Islet of Langerhans (tissue), 1 donor: ENCODE measurements around the gene PRPS1.
"Not testable (repeated sequence)": the region's sequence is repeated elsewhere in the genome, so short reads cannot be mapped to it uniquely, and the experiment has no call there.

Experiments
- FAIRE-seq: peaks from one replicate; lab custom pipeline; 2011; peaks lifted over from hg19 to GRCh38; lab: Jason Lieb, UNC

PRPS1 gene

DNA sequence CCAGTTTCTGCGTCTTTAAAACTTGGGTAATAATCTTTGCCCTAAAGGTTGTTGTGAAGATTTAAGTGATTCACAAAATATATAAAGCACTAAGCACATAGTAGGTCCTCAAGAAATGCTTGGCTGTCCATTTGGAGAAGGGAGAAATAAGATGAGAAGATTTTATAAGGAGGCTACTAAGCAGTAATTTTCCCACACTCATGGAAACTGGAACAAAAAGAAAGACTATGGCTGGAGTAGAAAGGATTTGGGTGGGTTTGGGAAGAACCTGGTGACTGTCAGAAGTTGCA lies 47.0 kb downstream of the PRPS1 start:
- FAIRE-seq = no peak

DNA sequence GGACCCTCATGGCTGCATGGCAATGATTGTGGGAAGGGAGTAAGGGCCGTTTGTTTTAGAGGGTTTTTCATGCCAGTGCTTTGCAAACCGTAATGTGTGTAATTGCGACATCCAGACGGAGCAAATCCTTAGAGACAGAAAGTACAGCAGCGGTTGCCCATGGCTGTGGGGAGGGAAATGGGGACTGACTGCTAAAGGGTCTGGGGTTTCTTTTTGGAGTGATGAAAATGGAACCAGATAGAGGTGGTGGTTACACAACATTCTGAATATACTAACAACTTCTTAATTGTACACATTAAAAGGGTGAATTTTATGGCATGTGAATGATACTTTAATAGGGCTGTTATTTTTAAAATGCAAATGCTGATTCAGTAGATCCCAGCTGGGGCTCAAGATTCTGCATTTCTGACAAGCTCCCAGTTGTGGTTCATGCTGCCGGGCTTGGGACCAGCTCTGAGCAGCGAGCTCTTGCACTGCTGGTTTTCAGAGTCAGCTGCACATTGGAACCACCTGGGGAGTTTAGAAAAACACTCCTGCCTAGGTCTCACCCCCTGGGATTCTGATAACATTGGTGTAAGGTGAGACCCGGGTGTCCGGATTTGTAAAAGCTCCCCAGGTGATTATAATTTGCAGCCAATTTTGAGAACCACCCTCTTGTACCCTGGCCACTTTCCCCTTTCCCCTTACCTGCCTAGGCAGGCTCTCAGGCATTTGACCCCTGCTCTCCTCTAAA lies 47.7 kb downstream of the PRPS1 start:
- FAIRE-seq = no peak

DNA sequence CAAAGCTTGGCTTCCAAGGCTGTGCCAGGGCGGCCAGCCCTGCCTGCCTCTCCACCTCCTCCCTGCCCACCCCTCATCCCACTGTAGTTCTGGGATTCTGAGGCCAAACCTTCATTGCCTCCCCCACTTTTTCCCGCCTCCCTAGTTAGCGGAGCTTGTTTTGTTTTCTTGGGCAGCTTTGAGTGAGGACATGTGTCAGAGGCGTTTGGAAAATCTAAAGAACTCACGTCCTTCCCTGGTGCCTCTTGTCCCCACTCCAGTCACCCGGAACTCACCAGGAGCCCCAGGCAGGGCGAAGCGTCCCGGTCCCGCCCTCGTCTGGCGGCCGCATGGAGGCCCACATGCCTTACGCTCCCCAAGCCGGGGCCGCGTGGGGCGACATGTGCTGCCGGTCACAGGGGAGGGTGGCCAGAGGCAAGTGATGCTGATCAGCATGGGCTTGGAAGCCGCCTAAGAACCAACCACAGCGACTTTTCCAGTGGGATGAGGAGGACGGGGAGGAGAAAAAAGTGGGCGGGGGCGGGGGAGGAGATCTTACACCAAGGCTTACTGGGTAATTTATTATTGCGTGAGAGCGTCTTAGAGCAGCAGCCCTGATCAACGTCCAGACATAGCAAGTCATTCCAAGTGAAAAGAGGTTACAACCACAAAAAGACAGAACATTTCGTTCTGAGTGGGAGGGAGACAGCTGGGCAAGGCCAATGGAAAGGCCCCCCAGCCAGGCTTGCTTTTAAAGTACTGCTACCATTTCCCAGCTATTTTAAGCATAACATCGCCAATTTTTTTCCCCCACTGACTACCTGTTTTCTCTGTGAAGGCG lies 48.5 kb downstream of the PRPS1 start:
- FAIRE-seq = no peak

DNA sequence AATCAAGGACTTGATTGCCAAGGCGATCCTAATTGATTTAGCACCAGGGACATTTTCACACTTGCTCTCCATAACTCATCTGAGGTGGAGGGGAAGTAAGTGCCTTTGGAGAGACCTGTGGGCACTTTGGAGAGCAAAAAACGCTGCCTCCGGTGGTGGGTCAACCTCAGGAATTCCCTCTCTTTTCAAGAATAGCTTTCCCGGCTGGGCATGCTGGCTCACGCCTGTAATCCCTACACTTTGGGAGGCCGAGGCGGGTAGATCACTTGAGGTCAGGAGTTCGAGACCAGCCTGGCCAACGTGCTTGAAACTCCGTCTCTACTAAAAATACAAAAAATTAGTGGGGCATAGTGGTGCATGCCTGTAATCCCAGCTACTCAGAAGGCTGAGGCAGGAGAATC lies 49.2 kb downstream of the PRPS1 start:
- FAIRE-seq = no peak

DNA sequence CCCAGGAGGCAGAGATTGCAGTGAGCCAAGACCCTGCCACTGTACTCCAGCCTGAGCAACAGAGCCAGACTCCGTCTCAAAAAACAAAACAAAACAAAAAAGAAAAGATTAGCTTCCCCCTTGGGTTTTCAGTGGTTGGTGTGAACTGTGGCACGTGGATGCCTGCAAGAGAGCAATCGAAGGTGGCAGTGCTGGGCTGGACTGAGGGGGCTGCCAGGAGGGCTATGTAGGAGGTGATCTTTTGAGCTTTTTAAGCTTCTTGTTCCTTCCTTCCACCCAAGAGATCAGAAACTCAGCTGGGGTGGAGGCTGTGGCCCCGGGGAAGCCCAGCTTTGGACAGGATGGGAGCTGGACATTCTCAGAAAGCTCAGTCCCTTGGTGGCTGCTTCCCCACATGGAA lies 49.6 kb downstream of the PRPS1 start:
- no peak for FAIRE-seq

DNA sequence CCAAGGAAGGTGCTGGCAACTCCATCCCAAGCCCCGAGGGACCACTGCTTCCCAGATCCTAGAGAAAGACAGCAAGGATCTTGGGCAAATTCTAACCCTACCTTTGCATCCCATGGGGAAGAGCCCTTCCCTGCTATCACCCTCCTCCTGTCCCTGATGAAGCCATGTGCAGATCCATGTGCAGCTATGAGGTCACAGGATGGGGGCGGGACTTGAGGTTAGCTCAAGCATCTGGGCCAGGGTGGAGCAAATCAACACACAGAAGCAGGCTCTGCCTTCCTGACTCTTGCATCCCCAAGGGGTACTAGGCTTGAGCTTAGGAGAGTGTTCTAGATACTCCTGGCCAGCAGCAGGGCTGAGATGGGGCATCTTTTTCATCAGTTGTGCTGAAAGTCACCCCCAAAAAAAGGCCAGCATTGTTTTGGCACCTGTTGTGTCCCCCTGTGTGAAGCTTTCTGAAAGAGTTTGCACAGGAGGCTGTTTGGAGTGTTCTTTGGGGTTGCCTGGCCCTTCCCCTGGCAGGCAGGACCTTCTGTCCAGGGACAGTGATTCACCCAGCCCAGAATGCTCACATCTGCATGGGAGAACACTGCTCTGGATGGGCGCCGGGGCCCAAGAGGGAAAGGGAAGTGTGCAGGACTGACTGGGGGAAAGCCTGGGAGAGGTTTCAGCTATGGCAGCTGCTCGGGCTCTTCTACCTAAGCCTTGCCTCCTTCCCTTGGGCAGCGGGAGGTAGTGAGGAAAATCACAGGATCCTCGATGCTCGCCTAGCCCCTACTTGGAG lies 50.8 kb downstream of the PRPS1 start:
- no peak for FAIRE-seq

DNA sequence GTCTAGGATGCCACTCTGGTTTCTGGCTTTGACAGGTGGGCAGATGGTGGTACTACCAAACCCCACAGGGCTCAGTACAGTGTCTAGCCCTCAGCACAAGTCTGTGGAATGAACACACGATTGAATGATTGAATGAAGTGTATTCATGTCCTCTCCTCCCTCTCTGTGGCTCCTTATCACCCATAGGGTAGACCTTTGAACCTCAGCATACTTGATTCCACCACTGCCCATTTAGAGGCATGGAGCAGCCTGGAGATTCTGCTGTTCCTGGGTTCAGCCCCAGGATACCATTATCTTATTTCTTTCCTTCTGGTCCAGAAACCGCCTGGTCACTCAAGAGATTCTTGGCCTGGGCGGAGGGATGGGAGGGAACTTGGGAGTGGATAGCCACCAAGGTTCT lies 53.9 kb downstream of the PRPS1 start:
- FAIRE-seq = no peak

DNA sequence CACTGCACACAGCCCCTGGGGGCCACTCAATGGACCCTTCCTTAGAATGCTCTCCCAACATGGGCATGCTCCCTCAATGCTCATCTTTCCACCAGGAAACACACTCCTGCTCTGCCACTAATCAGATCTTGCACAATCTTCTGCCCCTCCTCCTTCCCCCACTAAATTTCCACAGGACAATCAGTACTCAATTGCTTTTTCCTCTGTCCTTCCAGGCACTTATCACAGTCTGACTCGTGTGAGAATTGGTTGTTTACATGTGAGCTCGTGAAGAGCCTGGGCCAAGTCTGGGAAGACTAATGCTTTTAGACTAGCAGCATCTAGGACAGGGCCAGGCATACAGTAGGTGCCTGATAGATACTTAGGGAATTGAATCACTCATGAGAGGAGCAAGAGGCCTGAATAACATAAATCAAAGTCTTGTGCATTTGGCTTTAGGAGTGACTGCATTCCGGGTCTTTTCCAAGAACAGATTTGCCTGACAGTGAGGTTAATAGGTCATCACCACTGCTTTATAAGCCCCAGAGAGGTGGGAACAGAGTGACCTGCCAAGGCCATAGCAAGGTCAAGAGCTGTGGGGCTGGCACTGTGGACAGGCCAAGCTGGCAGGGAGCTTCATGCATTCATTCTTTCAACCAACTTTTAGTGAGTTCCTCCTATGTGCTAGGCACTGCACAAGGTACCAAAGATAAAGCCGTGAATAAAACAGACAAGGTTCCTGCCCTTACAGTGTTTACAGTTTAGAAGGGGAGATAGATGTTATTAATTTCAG lies 55.0 kb downstream of the PRPS1 start:
- FAIRE-seq = no peak

DNA sequence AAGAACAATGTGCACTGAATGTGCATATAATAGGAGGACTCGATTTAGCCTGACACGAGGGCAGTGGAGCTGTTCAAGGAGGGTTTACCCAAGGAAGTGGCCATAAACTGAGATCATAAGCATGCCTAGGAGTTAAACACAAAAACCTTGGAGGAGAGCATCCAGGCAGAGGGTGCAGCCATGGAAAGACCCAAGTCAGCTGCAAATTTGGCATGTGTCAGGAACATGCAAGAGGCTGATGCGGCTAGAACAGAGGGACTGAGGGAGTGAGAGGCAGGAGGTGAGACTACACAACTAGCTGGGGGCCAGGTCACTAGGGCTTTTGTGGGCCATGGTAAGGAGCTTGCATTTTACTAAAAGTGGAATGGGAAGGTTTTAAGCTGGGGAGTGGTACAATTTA lies 55.6 kb downstream of the PRPS1 start:
- no peak for FAIRE-seq

DNA sequence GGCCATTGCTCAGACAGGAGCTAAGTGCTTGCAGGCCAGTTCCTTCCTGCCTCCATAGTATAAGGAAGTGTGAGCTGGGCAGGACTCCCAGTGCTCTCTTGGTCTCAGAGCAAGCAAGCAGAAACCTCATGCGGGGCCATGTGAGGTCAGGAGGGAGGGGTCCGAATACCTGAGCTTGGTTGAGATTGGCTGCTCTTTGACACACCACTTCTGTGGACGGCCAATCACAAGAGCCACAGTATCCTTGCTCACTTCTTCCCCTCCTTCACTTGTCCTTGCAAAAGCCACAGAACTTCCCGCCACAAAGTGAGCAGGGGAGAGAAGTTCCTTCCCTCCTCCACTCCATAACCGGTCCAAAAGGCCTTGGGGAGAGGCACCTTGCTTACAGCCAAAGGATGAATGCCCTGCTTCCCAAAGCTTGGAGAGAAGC lies 56.7 kb downstream of the PRPS1 start:
- FAIRE-seq = no peak

DNA sequence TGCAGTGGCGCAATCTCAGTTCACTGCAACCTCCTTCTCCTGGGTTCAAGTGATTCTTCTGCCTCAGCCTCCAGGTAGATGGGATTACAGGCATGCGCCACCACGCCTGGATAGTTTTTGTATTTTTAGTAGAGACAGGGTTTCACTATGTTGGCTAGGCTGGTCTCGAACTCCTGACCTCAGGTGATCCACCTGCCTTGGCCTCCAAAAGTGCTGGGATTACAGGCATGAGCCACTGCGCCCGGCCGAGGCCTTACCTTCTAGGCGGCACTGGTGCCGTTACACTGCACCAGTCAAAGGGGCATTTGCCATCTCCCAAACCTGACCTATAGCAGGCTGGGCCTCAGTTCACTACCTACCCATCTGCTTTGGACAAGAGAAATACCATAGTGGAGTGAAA lies 57.3 kb downstream of the PRPS1 start:
- not testable (repeated sequence) for FAIRE-seq

DNA sequence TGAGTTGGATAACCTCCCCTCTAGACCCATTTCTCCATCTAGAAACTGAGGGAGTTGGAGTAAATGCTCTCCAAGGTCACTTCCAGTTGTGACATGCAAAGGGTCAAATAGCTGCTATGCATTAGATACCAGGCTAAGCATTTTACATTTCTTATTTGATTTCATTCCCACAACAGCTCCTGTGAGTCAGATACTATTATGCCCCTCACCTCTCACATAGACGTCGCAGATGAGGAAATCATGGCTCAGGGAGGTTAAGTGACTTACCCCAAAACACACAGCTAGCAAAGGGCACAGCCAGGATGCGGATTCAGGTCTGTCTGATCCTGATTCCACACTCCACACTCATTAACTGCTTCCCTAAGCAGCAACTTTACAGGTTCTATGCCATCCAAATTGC lies 57.7 kb downstream of the PRPS1 start:
- FAIRE-seq = no peak

DNA sequence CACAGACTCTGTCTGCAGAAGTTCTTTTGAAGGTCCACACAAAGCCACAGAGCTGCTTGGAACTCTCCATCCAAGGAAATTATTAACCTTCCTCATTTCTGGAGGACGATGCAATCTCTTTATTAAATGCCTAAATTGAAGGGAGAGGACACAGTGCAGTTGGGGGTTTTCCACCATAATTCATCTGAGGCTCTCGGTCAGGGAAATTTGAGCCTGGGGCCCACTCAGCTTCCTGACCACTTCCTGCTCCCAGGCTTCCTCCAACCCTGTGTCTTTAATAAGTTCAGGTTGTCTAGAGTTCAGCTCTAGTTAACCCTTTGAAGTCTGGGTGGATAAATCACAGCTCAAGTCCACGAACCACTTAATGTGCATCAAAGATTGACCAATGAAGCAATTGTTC lies 58.5 kb downstream of the PRPS1 start:
- no peak for FAIRE-seq

DNA sequence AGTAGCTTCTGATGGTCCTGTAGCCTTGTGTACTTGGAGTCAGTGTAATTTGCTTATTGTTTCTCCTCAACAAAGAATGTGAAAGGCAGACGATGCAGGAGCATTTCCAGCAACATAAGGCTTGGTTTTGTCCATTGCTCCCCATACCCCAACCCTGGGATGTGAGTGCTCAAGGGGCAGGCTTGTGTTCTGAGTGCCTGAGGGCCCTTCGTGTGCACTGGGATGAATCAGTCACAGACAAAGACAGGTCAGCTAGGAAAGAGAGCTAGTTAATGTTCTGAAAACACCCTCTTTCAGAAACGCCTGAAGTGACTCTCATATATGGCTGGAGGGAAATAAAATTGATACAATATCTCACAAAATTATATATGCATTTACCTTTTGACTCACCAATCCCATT lies 59.1 kb downstream of the PRPS1 start:
- no peak for FAIRE-seq

DNA sequence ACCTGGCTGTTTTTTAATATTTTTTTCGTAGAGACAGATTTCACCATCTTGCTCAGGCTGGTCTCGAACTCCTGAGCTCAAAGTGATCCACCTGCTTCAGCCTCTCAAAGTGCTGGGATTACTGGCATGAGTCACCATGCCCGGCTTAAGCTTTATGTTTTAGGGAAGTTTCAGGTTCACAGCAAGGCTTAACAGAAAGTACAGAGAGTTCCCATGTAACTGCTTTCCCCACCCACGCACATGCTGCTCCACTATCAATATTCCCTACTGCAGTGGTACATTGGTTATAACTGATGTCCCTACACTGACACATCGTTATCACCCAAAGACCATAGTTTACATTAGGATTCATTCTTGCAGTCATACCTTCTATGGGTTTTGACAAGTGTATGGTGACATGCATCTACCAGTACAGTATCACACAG lies 62.7 kb downstream of the PRPS1 start:
- FAIRE-seq = no peak

DNA sequence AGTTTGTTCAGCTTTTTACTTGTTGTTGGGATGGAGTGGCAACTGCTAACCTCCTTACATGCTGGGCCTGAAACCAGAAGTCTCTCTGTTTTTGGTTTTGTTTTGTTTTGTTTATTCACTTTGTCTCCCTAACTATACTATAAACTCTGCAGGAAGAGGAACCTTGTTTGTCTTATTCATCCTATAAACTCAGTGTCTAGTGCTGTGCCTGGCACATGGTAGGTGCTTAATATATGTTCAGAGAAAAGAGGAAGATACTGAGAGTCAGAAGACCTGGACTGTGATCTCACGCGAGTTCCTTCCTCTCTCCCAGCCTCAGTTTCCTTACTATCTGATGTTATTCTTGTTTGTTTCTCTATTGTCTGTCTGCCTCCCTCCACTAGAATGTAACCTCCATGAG lies 71.3 kb downstream of the PRPS1 start:
- no peak for FAIRE-seq

DNA sequence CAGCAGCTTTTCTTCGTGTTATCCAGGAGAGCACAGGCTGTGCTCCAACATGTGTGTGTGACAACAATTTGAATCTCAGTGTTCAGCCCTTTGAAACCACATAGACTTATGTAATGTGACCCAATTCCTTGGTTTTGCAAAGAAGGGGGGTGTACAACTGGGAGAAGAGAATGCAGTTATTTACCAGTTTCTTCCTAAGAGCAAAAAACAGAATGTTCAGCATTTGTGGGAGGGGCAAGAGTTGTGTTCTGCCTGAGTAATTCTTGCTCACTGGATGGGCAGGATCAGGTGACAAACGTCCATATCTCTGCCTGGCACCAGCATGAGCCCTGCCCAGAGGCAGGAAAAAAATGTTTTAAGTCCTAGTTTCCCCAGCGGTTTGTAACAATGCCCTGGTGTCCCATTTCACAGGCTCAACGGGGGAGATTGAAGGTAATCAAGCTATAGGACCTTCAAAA lies 72.0 kb downstream of the PRPS1 start:
- no peak for FAIRE-seq
